Right forelimb (tissue), 1 donor: Measurements from ENCODE around the gene ZFYVE9.
"Not testable (repeated sequence)": the region's sequence is repeated elsewhere in the genome, so short reads cannot be mapped to it uniquely, and the experiment has no call there.

Source experiments
- DNase-seq: peaks from one replicate; pipeline ENCODE4 v3.0.0-alpha.2; 2018

ZFYVE9 gene

DNA sequence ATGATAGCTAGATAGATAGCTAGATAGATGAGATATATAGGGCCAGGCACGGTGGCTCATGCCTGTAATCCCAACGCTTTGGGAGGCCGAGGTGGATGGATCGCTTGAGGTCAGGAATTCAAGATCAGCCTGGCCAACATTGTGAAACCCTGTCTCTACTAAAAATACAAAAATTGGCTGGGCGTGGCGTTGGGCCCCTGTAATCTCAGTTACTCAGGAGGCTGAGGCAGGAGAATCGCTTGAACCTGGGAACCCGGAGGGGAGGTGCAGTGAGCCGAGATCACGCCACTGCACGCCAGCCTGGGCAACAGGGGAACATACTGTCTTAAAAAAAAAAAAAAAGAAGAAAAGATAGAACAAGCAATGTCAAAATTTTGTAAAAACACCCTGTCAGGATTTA, 8.6 kb downstream of the ZFYVE9 start:
- DNase-seq, result not testable (repeated sequence)

DNA sequence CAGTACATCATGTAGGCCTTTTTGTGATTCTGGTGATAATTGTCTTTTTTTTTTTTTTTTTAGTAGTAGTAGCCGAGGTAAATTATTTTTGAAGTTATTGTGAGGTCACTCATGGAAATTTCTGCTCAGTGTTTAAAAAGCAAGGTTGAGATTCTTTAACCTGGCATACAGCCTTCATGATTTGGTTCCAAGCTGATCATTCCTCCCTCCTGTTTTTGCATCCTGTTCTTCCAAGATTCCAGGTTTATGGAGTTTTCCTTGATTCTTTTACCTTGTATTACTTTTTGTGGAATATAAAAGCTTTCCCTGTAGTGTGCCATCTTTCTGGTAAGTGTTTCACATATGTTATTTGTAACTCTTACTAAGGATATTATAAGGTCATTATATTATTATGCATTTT, 9.1 kb downstream of the ZFYVE9 start:
- no peak for DNase-seq

DNA sequence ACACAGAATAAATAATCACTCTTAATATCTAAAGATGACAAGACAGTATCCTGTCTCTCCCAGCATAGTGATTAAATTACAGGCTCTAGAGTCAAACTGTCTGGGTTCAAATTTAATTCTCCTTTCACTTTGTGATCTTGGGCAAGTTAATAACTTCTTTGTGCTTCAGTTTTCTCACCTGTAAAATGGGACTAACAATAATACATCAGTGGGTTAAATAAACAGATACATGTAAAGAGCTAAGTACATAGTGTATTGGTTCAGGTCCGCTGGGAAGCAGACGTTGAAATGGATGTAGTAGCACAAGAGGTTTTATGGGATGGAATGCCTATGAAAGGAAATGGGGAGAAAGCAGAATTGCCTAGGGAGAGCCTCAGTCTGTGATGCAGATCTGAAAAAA, 10.7 kb downstream of the ZFYVE9 start:
- DNase-seq, result no peak

DNA sequence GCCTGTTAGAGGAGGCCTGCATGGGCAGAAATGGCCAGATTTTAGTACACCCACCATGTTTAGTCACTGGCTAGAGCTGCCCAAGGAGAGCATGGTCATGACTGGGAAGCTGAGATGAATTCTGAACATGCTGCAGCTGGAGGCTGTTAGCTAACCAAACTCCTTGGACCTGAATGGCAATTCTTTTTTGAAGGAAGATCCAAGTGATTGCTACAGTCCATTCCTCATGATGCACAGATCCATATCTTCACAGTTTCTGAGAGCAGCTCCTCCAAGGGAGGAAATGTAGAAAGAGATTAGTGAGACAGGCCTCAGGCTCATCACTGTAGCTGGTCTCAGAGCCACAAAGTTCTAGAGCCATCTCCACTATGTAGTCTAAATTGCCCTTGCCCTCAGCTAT, 11.1 kb downstream of the ZFYVE9 start:
- DNase-seq, result no peak

DNA sequence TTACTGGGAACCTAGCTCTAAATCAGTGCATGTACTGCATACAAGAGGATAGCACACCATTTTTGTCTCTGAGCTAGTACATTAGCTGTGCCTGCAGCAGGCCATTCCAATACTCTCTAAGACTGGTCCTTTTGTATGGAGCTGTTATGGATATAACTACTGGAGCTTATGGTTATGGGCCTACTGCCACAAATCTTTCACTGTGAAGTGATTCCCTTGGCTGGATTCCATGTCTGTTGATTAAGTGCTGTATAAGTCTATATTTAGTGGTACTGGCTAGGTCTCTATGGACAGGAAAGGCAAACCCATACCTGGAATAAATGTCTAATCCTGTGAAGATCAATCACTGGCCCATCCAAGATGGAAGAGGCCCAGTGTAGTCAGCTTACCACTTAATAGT, 12.0 kb downstream of the ZFYVE9 start:
- DNase-seq, result no peak

DNA sequence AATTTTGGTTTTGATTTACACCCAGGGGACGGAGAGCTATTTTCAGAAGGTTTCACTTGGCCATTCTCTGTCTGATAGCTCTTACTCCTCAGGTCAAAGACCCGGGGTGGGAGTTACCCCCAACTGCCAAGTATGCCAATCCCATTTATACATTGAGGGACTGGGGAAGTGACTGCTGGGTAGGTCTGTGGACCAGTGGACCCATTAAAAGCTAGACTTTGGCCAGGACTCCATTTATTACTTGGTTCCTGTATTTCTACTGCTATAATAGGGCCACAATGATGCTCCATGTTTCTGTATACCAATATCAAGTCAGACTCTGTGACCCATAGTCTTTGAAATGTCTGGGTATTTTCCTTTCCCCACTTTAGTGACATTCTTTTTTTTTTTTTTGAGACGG, 14.6 kb downstream of the ZFYVE9 start:
- no peak for DNase-seq

DNA sequence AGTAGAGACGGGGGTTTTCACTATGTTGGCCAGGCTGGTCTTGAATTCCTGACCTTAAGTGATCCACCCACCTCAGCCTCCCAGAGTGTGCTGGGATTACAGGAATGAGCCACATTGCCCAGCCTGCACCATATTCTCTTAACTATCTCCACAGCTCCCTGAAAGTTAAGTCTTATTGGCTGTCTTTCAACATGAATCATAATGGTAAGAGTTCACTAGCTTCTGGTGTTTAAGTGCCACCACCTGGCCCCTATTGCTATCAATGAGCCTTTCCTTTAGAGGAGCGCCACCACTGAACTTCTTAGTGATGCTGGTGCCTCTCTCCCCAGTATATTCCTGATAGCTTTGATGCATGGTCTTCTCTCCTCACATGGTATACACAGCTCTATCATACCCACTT, 15.7 kb downstream of the ZFYVE9 start:
- DNase-seq, result no peak

DNA sequence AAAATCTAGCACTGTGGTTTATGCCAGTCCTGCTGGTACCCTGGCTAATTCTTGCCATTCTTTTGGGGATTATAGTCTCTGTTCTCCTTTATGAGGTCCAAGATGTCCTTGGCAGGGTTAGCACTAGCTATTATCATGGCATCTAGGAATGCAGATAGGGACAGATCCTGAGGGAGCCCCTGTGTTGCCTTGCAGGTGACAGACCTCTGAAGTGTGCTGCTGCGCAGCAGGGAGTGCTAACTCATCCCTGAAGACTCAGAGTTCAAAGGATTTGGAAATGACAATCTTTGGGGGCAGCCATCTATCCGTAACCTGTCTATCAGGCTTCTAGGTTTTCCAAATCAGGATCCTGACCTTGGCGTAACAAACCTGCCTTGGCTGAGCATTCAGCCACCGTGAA, 16.3 kb downstream of the ZFYVE9 start:
- DNase-seq, result no peak

DNA sequence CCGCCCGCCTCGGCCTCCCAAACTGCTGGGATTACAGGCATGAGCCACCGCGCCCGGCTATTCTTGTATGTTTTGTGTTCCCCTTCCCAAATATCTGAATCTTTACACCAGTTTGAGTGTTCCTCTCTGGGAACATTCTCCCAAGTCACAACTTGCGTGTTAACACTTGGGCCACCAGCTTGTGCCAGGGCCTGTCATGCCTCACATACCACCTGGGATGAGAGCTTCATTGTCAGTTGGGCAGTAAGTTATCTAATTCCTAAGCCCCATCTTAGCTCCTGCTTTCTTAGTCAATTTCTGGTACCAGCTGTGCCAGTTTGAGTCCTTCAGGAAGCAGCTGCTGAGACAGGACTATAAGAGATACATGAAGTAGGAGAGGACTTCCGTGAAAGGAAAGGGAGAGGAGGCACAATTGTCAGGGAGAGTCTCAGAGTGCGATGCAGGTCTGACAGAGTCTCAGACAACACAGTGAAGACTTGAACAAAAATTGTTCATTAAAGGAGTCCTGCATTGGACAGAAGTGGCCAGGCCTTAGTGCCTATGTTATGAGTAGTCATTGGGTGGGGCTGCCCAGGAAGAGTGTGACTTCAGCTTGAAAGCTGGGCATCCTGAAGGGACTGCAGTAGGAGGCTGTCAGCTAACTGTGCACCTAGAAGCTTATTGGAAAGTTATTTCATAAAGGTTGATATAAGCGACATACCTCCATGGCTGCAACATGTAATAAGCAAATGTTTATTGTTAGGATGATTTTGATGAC, 17.3 kb downstream of the ZFYVE9 start:
- no peak for DNase-seq

DNA sequence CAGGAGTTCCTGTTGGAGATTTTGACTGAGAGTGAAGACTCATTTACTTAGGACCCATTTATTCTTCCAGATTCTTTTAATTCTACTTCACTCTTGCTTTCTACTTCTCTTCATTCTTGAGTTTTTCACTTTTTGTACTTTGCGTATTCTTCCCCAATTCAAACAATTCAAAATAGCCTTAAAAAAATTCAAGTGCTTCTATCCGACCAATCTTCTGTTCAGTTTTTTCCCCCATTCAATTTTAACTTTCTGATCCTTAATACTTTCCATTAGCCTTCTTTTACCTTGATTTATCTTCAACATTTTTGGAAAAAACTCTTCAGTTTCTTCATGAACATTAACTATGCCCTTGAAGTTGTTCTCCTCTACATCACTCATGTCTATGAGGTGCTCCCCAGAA, 21.1 kb downstream of the ZFYVE9 start:
- DNase-seq, result no peak

DNA sequence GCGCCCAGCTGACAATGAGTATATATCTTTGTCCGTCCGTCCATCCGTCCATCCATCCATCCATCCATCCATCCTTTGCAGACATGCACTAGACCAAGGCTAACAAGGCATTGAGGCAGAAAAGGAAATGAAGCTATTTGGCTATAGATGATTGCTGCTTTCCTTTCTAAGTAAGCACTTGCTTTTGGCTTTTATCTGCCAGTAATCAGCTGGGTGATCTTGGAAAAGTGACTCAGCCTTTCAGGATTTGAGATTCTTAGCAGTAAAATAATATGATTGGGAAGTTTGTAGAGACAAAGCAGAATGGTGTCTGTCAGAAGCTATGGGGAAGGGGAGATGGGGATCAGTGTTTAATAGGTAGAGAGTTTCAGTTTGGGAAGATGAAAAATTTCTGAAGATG, 22.7 kb downstream of the ZFYVE9 start:
- DNase-seq, result no peak

DNA sequence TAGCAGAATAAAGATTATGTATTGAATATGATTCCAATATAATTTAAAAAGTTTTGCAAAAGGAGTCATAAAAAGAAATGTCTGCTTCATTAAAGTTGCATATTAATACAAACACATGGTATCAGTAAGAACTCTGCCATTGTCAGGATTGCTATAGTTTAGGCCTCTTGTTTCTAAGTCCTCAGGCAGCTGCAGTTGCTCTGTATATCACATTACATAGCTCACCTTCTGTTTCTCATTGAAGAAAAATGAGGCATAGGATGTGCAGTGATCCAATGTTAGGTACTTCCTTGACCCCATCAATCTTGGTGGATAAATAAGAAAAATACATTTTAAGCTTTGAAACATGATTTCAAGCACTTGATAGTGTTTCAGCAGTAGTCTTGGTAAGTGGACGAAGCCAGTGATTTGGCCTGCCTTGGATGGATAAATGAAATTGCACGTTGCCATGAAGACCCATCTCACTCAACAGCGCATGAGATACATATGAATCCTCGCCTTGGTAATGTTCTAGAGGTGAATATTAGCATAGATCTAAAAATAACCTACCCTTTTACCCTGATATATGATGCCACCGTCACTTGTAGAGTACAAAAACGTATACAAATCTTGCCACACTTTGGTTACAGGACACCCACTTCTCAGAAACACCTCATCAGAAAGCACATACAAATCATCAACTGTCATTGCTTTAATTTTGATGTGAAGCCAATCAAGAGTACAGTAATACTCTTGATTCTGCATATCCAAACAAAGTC, 25.3 kb downstream of the ZFYVE9 start:
- DNase-seq, result no peak

DNA sequence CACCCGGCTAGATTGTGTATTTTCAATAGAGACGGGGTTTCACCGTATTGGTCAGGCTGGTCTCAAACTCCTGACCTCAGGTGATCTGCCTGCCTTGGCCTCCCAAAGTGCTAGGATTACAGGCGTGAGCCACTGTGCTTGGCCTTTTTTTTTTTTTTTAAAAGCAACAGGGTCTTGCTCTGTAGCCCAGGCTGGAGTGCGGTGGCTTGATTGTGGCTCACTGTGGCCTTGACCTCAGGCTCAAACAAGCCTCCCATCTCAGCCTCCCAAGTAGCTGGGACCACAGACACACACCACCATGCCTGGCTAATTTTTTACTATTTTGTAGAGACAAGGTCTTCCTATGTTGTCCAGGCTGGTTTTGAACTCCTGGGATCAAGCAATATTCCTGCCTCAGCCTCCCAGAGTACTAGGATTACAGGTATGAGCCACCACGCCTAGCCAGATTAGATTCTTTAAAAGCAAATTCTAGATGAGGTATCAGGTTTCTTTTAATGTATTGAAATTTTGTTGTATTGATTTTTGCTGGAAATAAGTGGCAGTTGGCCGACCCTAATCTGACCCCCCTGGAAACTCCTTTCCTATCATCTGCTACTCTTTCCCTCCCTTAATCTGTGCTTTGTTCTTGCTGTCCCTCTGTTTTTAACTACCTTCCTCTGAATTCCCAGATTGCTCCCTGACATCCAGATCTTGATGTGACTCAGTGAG, 26.6 kb downstream of the ZFYVE9 start:
- DNase-seq, result no peak

DNA sequence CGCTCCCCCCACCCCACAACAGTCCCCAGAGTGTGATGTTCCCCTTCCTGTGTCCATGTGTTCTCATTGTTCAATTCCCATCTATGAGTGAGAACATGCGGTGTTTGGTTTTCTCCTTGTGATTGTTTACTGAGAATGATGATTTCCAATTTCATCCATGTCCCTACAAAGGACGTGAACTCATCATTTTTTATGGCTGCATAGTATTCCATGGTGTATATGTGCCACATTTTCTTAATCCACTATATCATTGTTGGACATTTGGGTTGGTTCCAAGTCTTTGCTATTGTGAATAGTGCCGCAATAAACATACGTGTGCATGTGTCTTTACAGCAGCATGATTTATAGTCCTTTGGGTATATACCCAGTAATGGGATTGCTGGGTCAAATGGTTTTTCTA, 29.3 kb downstream of the ZFYVE9 start:
- DNase-seq, result not testable (repeated sequence)

DNA sequence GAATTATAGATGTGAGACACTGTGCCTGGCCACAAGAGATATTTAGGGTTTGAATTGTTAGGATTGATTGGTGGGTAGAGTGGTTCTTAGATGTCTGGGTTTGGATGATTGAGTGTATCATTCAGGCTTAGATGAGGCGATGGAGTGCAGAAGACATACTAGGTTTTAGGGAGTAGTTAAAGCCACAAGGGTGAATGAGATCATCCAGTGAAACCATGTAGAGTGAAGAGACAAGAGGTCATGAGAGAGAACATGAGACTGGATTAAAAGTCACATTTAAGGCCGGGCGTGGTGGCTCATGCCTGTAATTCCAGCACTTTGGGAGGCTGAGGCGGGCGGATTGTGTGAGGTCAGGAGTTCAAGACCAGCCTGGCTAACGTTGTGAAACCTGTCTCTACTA, 37.2 kb downstream of the ZFYVE9 start:
- DNase-seq, result no peak

DNA sequence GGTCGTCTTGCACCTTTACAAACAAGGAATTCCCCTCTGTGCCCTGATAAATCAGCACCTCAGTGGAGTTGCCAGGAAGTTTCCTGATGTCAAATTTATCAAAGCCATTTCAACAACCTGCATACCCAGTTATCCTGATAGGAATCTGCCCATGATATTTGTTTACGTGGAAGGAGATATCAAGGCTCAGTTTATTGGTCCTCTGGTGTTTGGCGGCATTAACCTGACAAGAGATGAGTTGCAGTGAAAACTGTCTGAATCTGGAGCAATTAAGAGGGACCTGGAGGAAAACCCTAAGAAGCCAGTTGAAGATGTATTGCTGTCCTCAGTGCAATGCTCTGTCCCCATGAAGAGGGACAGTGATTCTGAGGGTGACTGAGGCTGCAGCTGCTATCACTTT, 38.3 kb downstream of the ZFYVE9 start:
- no peak for DNase-seq

DNA sequence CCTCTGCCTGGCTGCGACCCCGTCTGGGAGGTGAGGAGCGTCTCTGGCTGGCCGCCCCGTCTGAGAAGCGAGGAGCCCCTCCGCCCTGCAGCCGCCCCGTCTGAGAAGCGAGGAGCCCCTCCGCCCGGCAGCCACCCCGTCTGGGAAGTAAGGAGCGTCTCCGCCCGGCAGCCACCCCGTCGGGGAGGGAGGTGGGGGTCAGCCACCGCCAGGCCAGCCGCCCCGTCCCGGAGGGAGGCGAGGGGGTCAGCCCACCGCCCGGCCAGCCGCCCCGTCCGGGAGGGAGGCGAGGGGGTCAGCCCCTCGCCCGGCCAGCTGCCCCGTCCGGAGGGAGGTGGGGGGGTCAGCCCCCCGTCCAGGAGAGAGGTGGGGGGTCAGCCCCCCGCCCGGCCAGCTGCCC, 39.9 kb downstream of the ZFYVE9 start:
- not testable (repeated sequence) for DNase-seq

DNA sequence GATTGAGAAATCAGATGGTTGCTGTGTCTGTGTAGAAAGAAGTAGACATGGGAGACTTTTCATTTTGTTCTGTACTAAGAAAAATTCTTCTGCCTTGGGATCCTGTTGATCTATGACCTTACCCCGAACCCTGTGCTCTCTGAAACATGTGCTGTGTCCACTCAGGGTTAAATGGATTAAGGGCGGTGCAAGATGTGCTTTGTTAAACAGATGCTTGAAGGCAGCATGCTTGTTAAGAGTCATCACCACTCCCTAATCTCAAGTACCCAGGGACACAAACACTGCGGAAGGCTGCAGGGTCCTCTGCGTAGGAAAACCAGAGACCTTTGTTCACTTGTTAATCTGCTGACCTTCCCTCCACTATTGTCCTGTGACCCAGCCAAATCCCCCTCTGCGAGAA, 40.4 kb downstream of the ZFYVE9 start:
- DNase-seq, result not testable (repeated sequence)

DNA sequence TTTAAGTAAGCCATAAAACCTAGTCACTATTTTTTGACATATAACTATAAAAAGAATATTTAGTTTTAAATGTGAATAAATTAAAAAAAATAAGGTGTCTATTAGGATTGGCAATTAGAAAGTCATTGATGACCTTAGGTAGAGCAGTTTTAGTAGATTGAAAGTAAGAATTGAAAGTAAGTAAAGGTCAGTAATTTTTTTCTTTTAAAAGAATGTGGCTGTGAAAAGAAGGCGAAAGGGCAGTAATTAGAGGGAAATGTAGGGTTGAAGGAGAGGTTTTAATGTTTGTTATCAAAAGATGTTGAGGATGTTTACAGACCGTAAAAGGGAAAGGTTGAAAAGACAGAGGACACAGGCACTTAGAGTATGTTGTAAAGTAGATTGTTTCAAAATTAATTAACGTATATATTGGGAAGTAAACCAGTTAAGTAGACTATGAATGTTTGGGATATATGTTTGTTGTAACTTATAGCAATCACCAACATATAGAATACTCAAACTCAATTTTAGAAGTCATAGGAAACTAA, 41.0 kb downstream of the ZFYVE9 start:
- no peak for DNase-seq

DNA sequence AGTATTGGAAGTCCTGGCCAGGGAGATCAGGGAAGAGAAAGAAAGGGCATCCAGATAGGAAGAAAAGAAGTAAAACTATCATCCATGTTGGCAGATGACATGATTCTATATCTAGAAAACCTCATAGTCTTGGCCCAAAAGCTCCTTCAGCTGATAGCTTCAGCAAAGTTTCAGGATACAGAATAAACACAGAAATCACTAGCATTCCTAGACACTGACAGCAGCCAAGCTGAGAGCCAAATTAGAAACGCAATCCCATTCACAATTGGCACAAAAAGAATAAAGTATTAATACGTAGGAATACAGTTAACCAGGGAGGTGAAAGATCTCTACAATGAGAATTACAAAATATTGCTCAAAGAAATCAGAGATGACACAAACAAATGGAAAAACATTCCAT, 44.6 kb downstream of the ZFYVE9 start:
- DNase-seq, result no peak

DNA sequence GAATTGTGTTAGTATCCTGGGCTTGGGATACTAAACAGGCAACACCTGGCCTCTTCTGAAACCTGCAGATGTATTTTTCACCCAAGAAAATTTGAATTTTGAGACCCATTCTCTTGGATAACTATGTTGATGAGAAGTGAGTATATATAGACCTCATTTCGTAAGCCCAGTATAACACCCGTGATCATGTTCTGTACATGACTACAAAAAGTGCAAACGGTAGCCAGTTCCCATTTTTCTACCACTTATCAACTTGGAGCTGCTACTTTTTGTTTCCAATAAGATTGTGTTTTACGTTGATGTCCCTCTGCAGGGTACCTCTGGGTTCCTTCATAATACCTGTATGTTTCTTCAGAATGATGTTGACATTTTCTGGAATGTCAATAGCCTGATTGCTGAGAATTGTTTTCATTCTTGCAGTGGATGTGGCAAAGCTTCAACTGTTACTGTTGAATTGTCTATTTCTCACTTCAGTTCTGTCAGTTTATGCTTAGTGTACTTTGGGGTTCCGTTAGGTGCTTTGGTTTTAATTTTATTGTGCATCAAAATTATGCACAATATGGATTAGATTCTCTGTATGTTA, 48.1 kb downstream of the ZFYVE9 start:
- no peak for DNase-seq

DNA sequence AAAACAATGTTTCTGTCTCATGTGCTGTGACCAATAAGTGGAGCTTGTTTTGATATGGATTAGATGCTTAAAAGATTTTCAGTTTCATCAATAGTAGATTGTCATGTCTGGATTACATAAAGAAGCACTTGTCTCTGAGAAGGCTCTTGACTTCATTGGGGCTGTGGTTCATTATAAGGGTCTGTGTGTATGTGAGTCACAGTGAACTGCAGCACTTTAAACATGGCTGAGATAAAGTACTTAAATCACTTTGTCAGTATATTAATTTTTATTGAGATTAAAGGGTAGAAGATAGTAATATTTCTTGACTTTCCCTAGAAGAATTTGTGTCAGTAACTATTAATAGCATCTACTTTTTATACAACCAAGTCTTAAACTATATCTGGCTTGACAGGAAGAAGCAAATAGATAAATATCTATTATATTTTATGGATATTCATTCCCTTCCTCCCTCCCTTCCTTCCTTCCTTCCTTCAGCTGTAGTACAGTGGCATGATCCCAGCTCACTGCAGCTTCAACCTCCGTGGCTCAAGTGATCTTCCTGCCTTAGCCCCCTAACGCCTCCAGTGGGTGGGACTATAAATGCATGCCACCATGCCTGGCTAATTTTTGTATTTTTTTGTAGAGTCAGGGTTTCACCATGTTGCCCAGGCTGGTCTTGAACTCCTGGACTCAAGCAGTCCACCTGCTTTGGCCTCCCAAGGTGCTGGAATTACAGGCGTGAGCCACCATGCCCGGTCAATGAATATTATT, 48.8 kb downstream of the ZFYVE9 start:
- no peak for DNase-seq
